ENCODE measurements around the gene FAM83F.

DNA sequence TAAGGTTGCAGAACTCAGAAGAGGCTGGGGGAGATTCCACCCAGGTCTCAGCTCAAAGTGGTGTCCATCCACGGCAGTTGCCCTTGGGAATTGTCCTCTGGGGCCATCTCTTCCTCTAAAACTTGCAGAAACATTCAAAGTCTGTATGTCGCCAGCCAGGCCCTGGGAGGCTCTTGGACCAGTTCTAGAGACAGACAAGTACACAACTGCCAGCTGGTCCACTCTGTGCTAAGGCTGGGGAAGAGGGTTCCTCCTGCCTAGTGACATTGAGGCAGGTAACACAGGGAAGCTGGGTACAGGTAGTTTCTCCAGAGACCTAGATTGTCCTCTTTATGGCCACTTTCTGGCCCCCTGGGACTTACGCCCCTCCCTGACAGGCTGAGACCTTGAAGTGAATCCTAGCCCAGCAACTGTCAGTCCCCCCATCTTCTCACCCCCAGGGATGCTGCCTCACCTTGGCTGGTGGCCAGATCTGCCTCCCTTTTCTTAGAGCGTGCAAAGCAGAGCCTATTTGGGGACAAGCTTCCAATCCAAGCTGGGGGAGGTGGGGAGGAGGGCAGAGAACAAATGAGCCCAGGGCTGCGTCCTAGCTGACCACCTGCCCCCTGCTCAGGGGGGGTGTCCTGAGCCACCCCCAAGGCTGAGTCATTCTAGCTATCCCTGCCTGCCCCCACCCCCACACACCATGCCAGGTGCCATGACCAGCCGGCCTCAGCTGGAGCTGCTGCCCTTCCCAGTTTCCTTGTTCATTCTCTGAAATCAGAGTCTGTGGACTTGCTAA is 8.4 kb downstream of the FAM83F start:
- TF ChIP-seq, protein P1, sequence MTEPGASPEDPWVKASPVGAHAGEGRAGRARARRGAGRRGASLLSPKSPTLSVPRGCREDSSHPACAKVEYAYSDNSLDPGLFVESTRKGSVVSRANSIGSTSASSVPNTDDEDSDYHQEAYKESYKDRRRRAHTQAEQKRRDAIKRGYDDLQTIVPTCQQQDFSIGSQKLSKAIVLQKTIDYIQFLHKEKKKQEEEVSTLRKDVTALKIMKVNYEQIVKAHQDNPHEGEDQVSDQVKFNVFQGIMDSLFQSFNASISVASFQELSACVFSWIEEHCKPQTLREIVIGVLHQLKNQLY (CRISPR knock-in tag; IDR thresholded peaks at IDR 0.05), result no peak
- TF ChIP-seq ATF2 (CRISPR knock-in tag; IDR thresholded peaks at IDR 0.05; ENCODE audit: borderline replicate concordance, low read depth) (no peak), E2F1 (CRISPR knock-in tag; IDR thresholded peaks at IDR 0.05) (no peak), GABPB1 (CRISPR knock-in tag; IDR thresholded peaks at IDR 0.05) (no peak)
- TF ChIP-seq, protein P2, sequence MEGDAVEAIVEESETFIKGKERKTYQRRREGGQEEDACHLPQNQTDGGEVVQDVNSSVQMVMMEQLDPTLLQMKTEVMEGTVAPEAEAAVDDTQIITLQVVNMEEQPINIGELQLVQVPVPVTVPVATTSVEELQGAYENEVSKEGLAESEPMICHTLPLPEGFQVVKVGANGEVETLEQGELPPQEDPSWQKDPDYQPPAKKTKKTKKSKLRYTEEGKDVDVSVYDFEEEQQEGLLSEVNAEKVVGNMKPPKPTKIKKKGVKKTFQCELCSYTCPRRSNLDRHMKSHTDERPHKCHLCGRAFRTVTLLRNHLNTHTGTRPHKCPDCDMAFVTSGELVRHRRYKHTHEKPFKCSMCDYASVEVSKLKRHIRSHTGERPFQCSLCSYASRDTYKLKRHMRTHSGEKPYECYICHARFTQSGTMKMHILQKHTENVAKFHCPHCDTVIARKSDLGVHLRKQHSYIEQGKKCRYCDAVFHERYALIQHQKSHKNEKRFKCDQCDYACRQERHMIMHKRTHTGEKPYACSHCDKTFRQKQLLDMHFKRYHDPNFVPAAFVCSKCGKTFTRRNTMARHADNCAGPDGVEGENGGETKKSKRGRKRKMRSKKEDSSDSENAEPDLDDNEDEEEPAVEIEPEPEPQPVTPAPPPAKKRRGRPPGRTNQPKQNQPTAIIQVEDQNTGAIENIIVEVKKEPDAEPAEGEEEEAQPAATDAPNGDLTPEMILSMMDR (IDR thresholded peaks at IDR 0.05), result no peak

Data from WTC11 (cell line).